Mucosa of descending colon (tissue), 3 donors: ENCODE data around the gene MCM7. TPM values are rescaled to one million over a fixed set of nuclear protein-coding genes. Genes with fewer than 3 reads are reported as not detected.

Experiments
- ATAC-seq: fragments of 200-7000 bp; cut with Tn5 transposase; one replicate; pipeline ENCODE4 v1.9.1; 2020; ENCODE audit warnings: mild to moderate bottlenecking, moderate library complexity
- DNase-seq, 3 donors: peaks; one replicate each; pipeline ENCODE4 v3.0.0-alpha.2; 2020
- H3K36me3 ChIP-seq: fragments of 200-600 bp; one replicate; pipeline ENCODE4 v1.8.0; 2021; ENCODE audit warnings: low read depth, mild to moderate bottlenecking
- H3K4me1 ChIP-seq: fragments of 200-600 bp; one replicate; pipeline ENCODE4 v1.8.0; 2021; ENCODE audit warnings: low read depth, mild to moderate bottlenecking
- H3K4me3 ChIP-seq: fragments of 200-600 bp; one replicate; pipeline ENCODE4 v1.8.0; 2021; ENCODE audit warnings: mild to moderate bottlenecking
- H3K9me3 ChIP-seq: fragments of 200-600 bp; one replicate; pipeline ENCODE4 v1.8.0; 2021; ENCODE audit warnings: mild to moderate bottlenecking
- CTCF ChIP-seq: fragments of 200-600 bp; IDR thresholded peaks from one replicate; pipeline ENCODE4 v1.8.0; 2022; ENCODE audit warnings: antibody characterized with exemption, mild to moderate bottlenecking
- intact Hi-C, 2 donors: fragments of 100-400 bp; cut with DNase I in 1 of 2; cut with micrococcal nuclease in 1 of 2; formaldehyde crosslinking; loops; one replicate each; pipeline versions ENCODE4 v1.11.0 to v1.11.1; 2022; cut with DNase I, micrococcal nuclease
- total RNA-seq, 3 donors: library from RNA; stranded (reverse); fragmentation: NEBNext Ultra II Directional in 2 of 3; extraction: Animal tissue kit (Norgen Biotek cat#: 25700) in 2 of 3; gene quantifications; one replicate each; pipeline versions ENCODE4 v1.2.1 to v1.2.4, GENCODE V29; 2021 to 2023
- donor health status: DM: no; HTN: no; CAD: no; lungs with moderate emphysema.
- donor health status: DM: no; HTN: no; CAD: no.
- donor health status: DM: no; HTN: yes; CAD: no.

The MCM7 gene
- total RNA-seq, 3 donors from 2014 or later, result 62.7 to 92.2 (median 65.5) TPM

GRCh38 chr7:100105534-100105933, 4.3 kb upstream of the MCM7 start:
- peaks cover 3% of the 10 kb centered on the region for H3K4me1 ChIP-seq
- DNase-seq (no peak), ATAC-seq (no peak)
- intact Hi-C loops, result no loop called here
- H3K9me3 ChIP-seq, result no peaks in the 10 kb centered on the region
- no peak for TF ChIP-seq CTCF
- H3K36me3 ChIP-seq, result no peaks in the 10 kb centered on the region
- no peak overlapping the region for H3K4me3 ChIP-seq

GRCh38 chr7:100102950-100103840, 2.0 kb upstream of the MCM7 start:
- ATAC-seq, result no peak
- intact Hi-C loops, result no loop called here
- no peak for TF ChIP-seq CTCF
- no peak overlapping the region for H3K4me3 ChIP-seq
- H3K9me3 ChIP-seq, result no peaks in the 10 kb centered on the region
- H3K36me3 ChIP-seq, result no peaks in the 10 kb centered on the region
- no peak for DNase-seq
- H3K4me1 ChIP-seq, result peaks cover 9% of the 10 kb centered on the region

DNA sequence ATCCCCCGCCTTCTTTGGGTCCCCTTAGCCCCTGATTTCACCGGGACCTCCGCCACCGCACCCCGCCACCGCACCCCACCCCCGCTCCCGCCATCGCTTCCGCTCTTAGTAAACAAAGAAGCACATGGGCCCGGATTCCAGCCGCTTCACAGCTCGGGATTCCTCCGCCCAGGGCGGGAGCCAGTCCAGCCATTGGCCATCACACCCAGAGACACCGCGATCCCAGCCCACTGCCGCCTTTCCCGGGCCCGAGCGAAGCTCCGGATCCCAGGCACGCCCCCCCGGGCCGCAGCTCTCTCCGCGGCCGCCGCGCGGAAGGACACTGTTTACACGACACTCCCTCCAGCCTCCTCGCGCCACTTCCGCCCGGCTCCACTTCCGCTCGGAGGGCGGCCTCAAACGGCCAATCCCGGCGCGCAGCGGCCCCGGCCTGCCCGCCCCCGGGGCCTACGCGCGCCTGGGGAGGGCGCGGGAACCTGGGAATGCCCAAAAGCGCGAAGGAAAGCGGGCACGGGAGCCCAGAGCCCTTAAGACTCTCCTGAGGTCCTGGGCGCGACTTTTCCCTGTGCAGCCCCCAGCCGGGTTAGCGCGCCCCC, 679 bp downstream of the MCM7 start:
- DNase-seq (peak; percentile 95 to 96 (median 96)), ATAC-seq (peak; percentile 89)
- no peaks in the 10 kb centered on the region for H3K9me3 ChIP-seq
- H3K4me3 ChIP-seq, result peak overlapping the region; percentile 87
- H3K4me1 ChIP-seq, result peaks cover 9% of the 10 kb centered on the region
- intact Hi-C loops, result no loop called here
- no peak for TF ChIP-seq CTCF
- H3K36me3 ChIP-seq, result peaks cover 5% of the 10 kb centered on the region

GRCh38 chr7:100099452-100099851, 1.7 kb downstream of the MCM7 start:
- Histone ChIP-seq H3K4me3 (no peak overlapping the region), H3K4me1 (peaks cover 9% of the 10 kb centered on the region), H3K9me3 (no peaks in the 10 kb centered on the region), H3K36me3 (peaks cover 5% of the 10 kb centered on the region)
- TF ChIP-seq CTCF, result no peak
- DNase-seq (no peak), ATAC-seq (no peak)
- intact Hi-C loops, result no loop called here

DNA sequence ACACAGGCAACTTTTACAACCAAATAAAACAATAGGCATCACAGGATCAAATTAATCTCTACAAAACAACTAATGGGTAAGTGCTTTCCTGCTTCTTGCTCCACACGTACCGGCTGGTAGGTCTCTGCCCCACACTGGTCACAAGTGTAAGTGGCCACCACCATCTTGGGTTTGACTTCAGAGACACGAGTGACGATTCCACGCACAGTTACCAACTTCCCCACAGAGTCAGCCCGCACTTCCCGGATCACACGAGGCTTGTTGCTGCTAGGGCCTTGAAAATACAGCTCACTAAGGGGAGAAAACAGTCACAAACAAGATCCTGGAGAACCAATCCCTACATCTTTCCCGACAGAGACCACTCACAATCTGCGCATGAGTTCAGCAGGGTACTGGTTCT, 2.3 kb downstream of the MCM7 start:
- DNase-seq, result no peak
- H3K9me3 ChIP-seq, result no peaks in the 10 kb centered on the region
- H3K4me1 ChIP-seq, result peaks cover 9% of the 10 kb centered on the region
- TF ChIP-seq CTCF, result no peak
- H3K36me3 ChIP-seq, result peaks cover 5% of the 10 kb centered on the region
- H3K4me3 ChIP-seq, result no peak overlapping the region
- intact Hi-C loops, result no loop called here
- no peak for ATAC-seq
